Measurements from ENCODE around the gene POU5F1. TPM values are rescaled to one million over a fixed set of nuclear protein-coding genes. Genes with fewer than 3 reads are reported as not detected.
A peak's percentile ranks its signal among the peaks of the same experiment; 100 is the strongest.

POU5F1 gene
- total RNA-seq, 1 experiment from 2014 or later = not detected

- CTCF ChIA-PET = no interaction called here
- Histone ChIP-seq H3K79me2 (ENCODE audit: low read length) (no peaks in the 10 kb centered on the region), H3K4me2 (ENCODE audit: low read length) (0 out of 2 replicates have a peak overlapping the region, but pooled peaks have one; percentile 16), H3K4me1 (ENCODE audit: insufficient read depth, low read length) (peaks cover 22% of the 10 kb centered on the region; the same call in 1 of the 2 replicates), H3K9ac (ENCODE audit: low read length) (no peak overlapping the region), H3K27me3 (ENCODE audit: low read length) (no peaks in the 10 kb centered on the region), H3K9me2 (replicated peaks; ENCODE audit: low read length) (no peaks in the 10 kb centered on the region), H2AFZ (ENCODE audit: low read length) (no peak overlapping the region), H4K20me1 (ENCODE audit: low read length) (no peaks in the 10 kb centered on the region), H3F3A (ENCODE audit: low read length, unreplicated experiment) (no peaks in the 10 kb centered on the region), H3K9me3 (ENCODE audit: low read length) (no peaks in the 10 kb centered on the region), H3K36me3 (ENCODE audit: low read depth, low read length) (no peaks in the 10 kb centered on the region), H3K4me3 (ENCODE audit: low read length) (no peak overlapping the region), H3K27ac (ENCODE audit: low read length) (no peak overlapping the region)
- POLR2A ChIA-PET (ENCODE audit: unreplicated experiment) = no interaction called here
- BruUV-seq (replicated peaks) = no TSS peak
- no peak for TF ChIP-seq EZH2phosphoT487 (IDR thresholded peaks at IDR 0.05; ENCODE audit: borderline replicate concordance, low read length)
- no peak for TF ChIP-seq EZH2 (IDR thresholded peaks at IDR 0.05; ENCODE audit: low read length, unreplicated experiment)
- TF ChIP-seq CTCF (conservative IDR thresholded peaks at IDR 0.05; ENCODE audit: low read depth, low read length) = no peak
- DNase-seq = peak; percentile 62
- no peak for ATAC-seq
- intact Hi-C loops (cut with micrococcal nuclease) = no loop called here
These were observed 38.7 kb upstream of the POU5F1 start for GRCh38 chr6:31209137-31209536.

GRCh38 chr6:31208506-31208905, 38.0 kb upstream of the POU5F1 start:
- Histone ChIP-seq H3K9me2 (replicated peaks; ENCODE audit: low read length) (no peaks in the 10 kb centered on the region), H3K9me3 (ENCODE audit: low read length) (no peaks in the 10 kb centered on the region), H3K4me1 (ENCODE audit: insufficient read depth, low read length) (peaks cover 27% of the 10 kb centered on the region), H3K27me3 (ENCODE audit: low read length) (no peaks in the 10 kb centered on the region), H3K27ac (ENCODE audit: low read length) (no peak overlapping the region), H3K79me2 (ENCODE audit: low read length) (no peaks in the 10 kb centered on the region), H3F3A (ENCODE audit: low read length, unreplicated experiment) (peaks cover 3% of the 10 kb centered on the region), H2AFZ (ENCODE audit: low read length) (no peak overlapping the region), H4K20me1 (ENCODE audit: low read length) (no peaks in the 10 kb centered on the region), H3K4me3 (ENCODE audit: low read length) (no peak overlapping the region), H3K36me3 (ENCODE audit: low read depth, low read length) (no peaks in the 10 kb centered on the region), H3K4me2 (ENCODE audit: low read length) (no peak overlapping the region), H3K9ac (ENCODE audit: low read length) (no peak overlapping the region)
- ChIA-PET CTCF (no interaction called here), POLR2A (ENCODE audit: unreplicated experiment) (no interaction called here)
- DNase-seq (no peak), ATAC-seq (no peak)
- TF ChIP-seq CTCF (conservative IDR thresholded peaks at IDR 0.05; ENCODE audit: low read depth, low read length) (no peak), EZH2phosphoT487 (IDR thresholded peaks at IDR 0.05; ENCODE audit: borderline replicate concordance, low read length) (no peak), EZH2 (IDR thresholded peaks at IDR 0.05; ENCODE audit: low read length, unreplicated experiment) (no peak)
- intact Hi-C loops (cut with micrococcal nuclease) = no loop called here
- BruUV-seq (replicated peaks) = no TSS peak

GRCh38 chr6:31205638-31206037, 35.2 kb upstream of the POU5F1 start:
- Histone ChIP-seq H3K27ac (ENCODE audit: low read length) (no peak overlapping the region), H3F3A (ENCODE audit: low read length, unreplicated experiment) (peaks cover 8% of the 10 kb centered on the region), H3K9me2 (replicated peaks; ENCODE audit: low read length) (no peaks in the 10 kb centered on the region), H3K79me2 (ENCODE audit: low read length) (peaks cover 4% of the 10 kb centered on the region; the same call in 1 of the 2 replicates), H3K9me3 (ENCODE audit: low read length) (no peaks in the 10 kb centered on the region), H2AFZ (ENCODE audit: low read length) (no peak overlapping the region), H3K4me2 (ENCODE audit: low read length) (no peak overlapping the region), H3K27me3 (ENCODE audit: low read length) (no peaks in the 10 kb centered on the region), H4K20me1 (ENCODE audit: low read length) (no peaks in the 10 kb centered on the region), H3K9ac (ENCODE audit: low read length) (no peak overlapping the region), H3K4me1 (ENCODE audit: insufficient read depth, low read length) (peaks cover 50% of the 10 kb centered on the region), H3K4me3 (ENCODE audit: low read length) (no peak overlapping the region), H3K36me3 (ENCODE audit: low read depth, low read length) (no peaks in the 10 kb centered on the region)
- intact Hi-C loops (cut with micrococcal nuclease) = no loop called here
- no peak for DNase-seq
- CTCF ChIA-PET = no interaction called here
- TF ChIP-seq CTCF (conservative IDR thresholded peaks at IDR 0.05; ENCODE audit: low read depth, low read length) = no peak
- no peak for ATAC-seq
- POLR2A ChIA-PET (ENCODE audit: unreplicated experiment) = no interaction called here
- no TSS peak for BruUV-seq (replicated peaks)
